ENCODE measurements around the gene PPP1R11.
A peak's percentile ranks its signal among the peaks of the same experiment; 100 is the strongest.

PPP1R11 gene

GRCh38 chr6:30102970-30103871, 36.2 kb downstream of the PPP1R11 start:
- peak; percentile 90 for TF ChIP-seq CTCF (IDR thresholded peaks at IDR 0.05)
- peak; percentile 86 for DNase-seq (ENCODE audit: low spot score)
- Histone ChIP-seq H3K4me3 (peak overlapping the region; percentile 66), H3K27ac (peak overlapping the region in 1 of 2 donors; percentile 89)

GRCh38 chr6:30103872-30104179, 36.8 kb downstream of the PPP1R11 start:
- H3K27ac ChIP-seq = no peak overlapping the region
- peak overlapping the region; percentile 66 for H3K4me3 ChIP-seq
- TF ChIP-seq CTCF (IDR thresholded peaks at IDR 0.05) = no peak
- DNase-seq (ENCODE audit: low spot score) = no peak

- no peak for DNase-seq (ENCODE audit: low spot score)
- no peak for TF ChIP-seq CTCF (IDR thresholded peaks at IDR 0.05)
These were observed 37.7 kb downstream of the PPP1R11 start for GRCh38 chr6:30104661-30105060.

GRCh38 chr6:30111266-30111856, 44.4 kb downstream of the PPP1R11 start:
- Histone ChIP-seq H3K27ac (no peak overlapping the region), H3K4me3 (no peak overlapping the region)
- DNase-seq (ENCODE audit: low spot score) = no peak
- no peak for TF ChIP-seq CTCF (IDR thresholded peaks at IDR 0.05)

More at GRCh38 chr6:30104661-30105060, 37.7 kb downstream of the PPP1R11 start:
- Histone ChIP-seq H3K4me3 (no peak overlapping the region), H3K27ac (no peak overlapping the region)

- Histone ChIP-seq H3K27ac (no peak overlapping the region), H3K4me3 (no peak overlapping the region)
- no peak for DNase-seq (ENCODE audit: low spot score)
- TF ChIP-seq CTCF (IDR thresholded peaks at IDR 0.05) = no peak
These were observed 45.5 kb downstream of the PPP1R11 start for GRCh38 chr6:30112402-30112994.

- DNase-seq (ENCODE audit: low spot score) = no peak
- Histone ChIP-seq H3K27ac (no peak within 1 kb of the TSS), H3K4me3 (no peak within 1 kb of the TSS)
- no peak for TF ChIP-seq CTCF (IDR thresholded peaks at IDR 0.05)
These were observed 46.2 kb downstream of the PPP1R11 start, which contains the start of gene TRIM31 for GRCh38 chr6:30113003-30113759. TSS of gene TRIM31 (minus strand) at chr6:30113090. CDS start at chr6:30112805, 285 bp downstream.

All from coronary artery (tissue), 2 donors.